Erythroblast (primary cell): Measurements from ENCODE around the gene HMGN5.

Experiments used
- DNase-seq, 2 experiments: peaks; one replicate each; lab custom pipeline; 2025; lab: John Stamatoyannopoulos, UW
- GATA1 ChIP-seq: IDR thresholded peaks from 2 replicates; pipeline ENCODE4 v1.6.1; 2011; ENCODE audit warnings: low read depth, mild to moderate bottlenecking, control low read depth, low read length, moderate library complexity
- POLR2A ChIP-seq: IDR thresholded peaks from 2 replicates; pipeline ENCODE4 v1.6.1; 2011; ENCODE audit warnings: mild to moderate bottlenecking, low read length

Gene HMGN5

GRCh38 chrX:81202456-81202819, 725 bp upstream of the HMGN5 start:
- DNase-seq = peak; percentile 65 to 67
- TF ChIP-seq GATA1 (no peak), POLR2A (peak; percentile 6)

DNA sequence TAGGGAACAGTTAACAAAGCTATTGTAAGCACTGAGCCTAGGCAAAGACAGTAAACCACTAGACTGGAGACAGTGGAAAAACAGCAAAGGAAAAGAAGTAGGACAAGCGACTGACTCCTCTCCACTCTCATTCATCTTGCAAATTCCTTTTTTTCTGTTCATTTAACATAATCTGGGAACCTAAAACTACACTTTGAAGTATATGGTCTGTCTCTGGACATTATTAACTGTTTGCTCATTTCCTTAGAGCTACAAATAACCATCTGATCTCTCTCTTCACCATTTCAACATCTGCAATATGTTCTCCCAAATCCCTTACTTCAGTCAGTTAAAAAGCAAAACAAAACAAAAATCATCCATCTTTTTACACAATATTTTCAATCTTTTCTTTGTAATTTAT, 642 bp downstream of the HMGN5 start:
- peak in 1 of 2 experiments; percentile 5 for DNase-seq
- TF ChIP-seq POLR2A = no peak

- TF ChIP-seq POLR2A (no peak), GATA1 (no peak)
- DNase-seq = peak; percentile 70 to 80
These were observed 6.0 kb downstream of the HMGN5 start for GRCh38 chrX:81195712-81196111.

GRCh38 chrX:81195259-81195658, 6.5 kb downstream of the HMGN5 start:
- peak; percentile 22 to 32 for DNase-seq
- TF ChIP-seq GATA1 (no peak), POLR2A (no peak)

DNA sequence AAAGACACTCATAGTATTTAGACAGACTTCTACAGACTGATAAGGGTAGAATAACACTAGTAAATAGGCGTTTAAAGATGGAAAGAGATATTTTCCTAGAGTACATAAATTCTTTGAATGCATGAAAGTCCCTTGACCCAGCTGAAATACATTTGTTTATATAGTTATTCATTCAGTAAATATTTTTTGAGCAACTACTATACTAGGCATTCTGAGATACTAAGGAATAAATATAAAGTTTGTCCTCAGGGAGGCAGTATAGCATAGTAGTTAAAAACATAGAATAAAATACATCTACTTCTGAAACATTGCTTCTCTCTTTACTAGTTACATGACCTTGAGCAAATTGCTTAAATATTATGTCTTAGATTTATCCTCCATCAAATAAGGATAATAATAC, 27.4 kb downstream of the HMGN5 start:
- TF ChIP-seq GATA1 = no peak
- TF ChIP-seq POLR2A = no peak
- peak; percentile 29 to 47 for DNase-seq

GRCh38 chrX:81168391-81168790, 33.3 kb downstream of the HMGN5 start:
- no peak for DNase-seq
- TF ChIP-seq POLR2A (no peak), GATA1 (no peak)

DNA sequence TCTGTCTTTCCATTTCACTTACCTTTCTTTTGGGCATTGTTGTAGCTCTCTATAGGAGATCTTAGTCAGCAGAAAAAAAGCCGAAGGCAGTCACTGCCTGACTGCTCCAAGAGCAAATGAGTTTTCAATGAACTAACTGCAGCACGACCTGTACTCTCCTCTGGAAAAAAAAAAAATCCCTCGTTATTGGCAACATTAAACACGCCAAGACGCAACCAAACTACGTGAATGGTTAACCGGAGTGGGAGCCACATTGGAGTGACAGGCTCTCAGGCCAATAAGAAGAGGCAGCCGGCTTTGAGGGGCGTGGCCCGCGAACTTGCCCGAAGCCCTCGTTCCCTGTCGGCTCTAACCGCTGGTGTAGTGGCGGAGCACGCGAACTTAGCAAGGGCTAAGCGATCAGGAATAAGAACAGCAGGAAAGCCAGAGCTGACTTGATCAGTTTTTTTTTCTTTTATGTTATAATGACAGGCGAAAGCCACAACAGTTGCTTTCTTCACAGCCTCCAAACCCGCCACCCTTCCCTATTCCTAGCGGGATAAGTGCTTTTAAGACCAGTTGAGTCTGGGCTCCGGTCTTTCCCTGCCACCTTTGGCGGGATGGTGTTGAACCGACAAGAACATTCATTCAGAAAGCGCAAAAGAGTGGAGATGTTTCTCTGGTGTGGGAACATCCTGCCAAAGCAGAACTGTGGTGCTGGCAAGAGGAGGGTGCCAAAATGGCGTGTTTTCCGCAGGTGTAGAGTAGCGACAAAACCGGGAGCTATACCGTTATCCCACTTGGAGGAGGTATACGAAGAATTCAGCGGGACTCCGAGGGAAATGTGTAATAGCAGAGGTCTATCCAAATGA, 80.0 kb downstream of the HMGN5 start:
- TF ChIP-seq POLR2A (peak; percentile 85), GATA1 (no peak)
- peak; percentile 94 to 96 for DNase-seq

DNA sequence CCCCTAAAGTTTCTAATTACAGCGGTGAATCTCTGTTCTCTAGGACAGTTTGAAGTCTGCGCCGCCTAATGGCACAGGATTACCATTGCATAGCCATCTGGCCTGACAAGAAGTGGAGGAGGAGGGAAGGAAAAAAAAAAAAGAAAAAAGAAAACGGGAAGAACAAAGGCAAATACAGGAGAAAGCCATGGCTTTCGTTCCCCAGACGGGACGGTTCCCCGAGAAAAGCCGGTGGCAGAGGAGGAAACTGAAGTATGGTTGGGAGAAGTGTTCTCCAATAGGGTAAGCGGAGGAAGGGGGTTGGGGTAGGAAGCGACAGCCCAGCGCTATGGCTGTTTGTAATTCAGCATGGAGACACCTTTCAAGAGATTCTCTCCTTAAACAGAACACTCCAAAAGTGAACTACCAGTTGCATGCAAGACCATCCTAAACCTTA, 80.8 kb downstream of the HMGN5 start:
- no peak for TF ChIP-seq GATA1
- no peak for TF ChIP-seq POLR2A
- DNase-seq = peak; percentile 73 to 75

GRCh38 chrX:81120258-81120935, 81.3 kb downstream of the HMGN5 start:
- peak; percentile 28 to 52 for DNase-seq
- TF ChIP-seq POLR2A (no peak), GATA1 (no peak)

DNA sequence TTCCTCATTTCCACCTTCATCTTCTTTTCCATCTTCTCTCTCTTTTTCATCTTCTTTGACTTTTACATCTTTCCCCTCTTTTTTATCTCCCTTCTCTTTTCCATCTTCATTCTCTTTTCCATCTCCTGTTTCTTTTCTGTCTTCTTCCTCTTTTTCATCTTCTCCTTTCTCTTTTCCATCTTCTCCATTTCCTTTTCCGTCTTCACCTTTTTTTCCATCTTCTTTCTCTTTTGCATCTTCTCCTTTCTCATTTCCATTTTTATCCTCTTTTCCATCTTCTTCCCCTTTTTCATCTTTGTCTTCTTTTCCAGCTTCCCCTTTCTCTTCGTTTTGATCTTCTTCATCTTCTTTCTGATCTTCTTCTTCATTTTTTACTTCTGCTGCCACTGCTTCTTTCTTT, 87.0 kb downstream of the HMGN5 start:
- TF ChIP-seq POLR2A (no peak), GATA1 (no peak)
- DNase-seq = no peak

GRCh38 chrX:81110286-81110685, 91.4 kb downstream of the HMGN5 start:
- TF ChIP-seq POLR2A (no peak), GATA1 (no peak)
- no peak for DNase-seq

GRCh38 chrX:81082649-81083048, 119.1 kb downstream of the HMGN5 start:
- TF ChIP-seq GATA1 = no peak
- no peak for TF ChIP-seq POLR2A
- DNase-seq = no peak
